GM19328 (cell line): ENCODE measurements around the gene HBS1L.

ENCODE experiments used
- ATAC-seq: cut with Tn5 transposase; IDR thresholded peaks from one replicate; pipeline ENCODE4 v1.9.1; 2021; ENCODE audit warnings: mild to moderate bottlenecking, moderate library complexity; ENCODE audit not compliant: unreplicated experiment

HBS1L gene

GRCh38 chr6:134951494-134952263 lies 102.9 kb downstream of the HBS1L start:
- ATAC-seq: no peak

GRCh38 chr6:134950482-134950881 lies 104.1 kb downstream of the HBS1L start:
- ATAC-seq: no peak

- no peak for ATAC-seq
Observed at GRCh38 chr6:134949927-134950326, 104.7 kb downstream of the HBS1L start, which contains the start of gene ALDH8A1. Gene ALDH8A1 (minus strand): TSS chr6:134950101. CDS start chr6:134950053, 48 bp downstream.

- no peak for ATAC-seq
Observed at GRCh38 chr6:134948691-134949090, 105.9 kb downstream of the HBS1L start.

- no peak for ATAC-seq
Observed at GRCh38 chr6:134948142-134948541, 106.5 kb downstream of the HBS1L start.

GRCh38 chr6:134945045-134945444 lies 109.6 kb downstream of the HBS1L start:
- no peak for ATAC-seq

GRCh38 chr6:134943522-134944111 lies 111.0 kb downstream of the HBS1L start:
- no peak for ATAC-seq

- no peak for ATAC-seq
Observed at GRCh38 chr6:134938896-134939295, 115.7 kb downstream of the HBS1L start.

GRCh38 chr6:134937426-134937825 lies 117.2 kb downstream of the HBS1L start:
- no peak for ATAC-seq

GRCh38 chr6:134936931-134937330 lies 117.7 kb downstream of the HBS1L start:
- no peak for ATAC-seq

GRCh38 chr6:134936476-134936875 lies 118.1 kb downstream of the HBS1L start:
- ATAC-seq: no peak

- ATAC-seq: no peak
Observed at GRCh38 chr6:134934793-134935485, 119.7 kb downstream of the HBS1L start.

- no peak for ATAC-seq
Observed at GRCh38 chr6:134932535-134933470, 121.8 kb downstream of the HBS1L start.

- no peak for ATAC-seq
Observed at GRCh38 chr6:134932098-134932497, 122.5 kb downstream of the HBS1L start.

- ATAC-seq: no peak
Observed at GRCh38 chr6:134930463-134930862, 124.2 kb downstream of the HBS1L start.

GRCh38 chr6:134928151-134928900 lies 126.3 kb downstream of the HBS1L start:
- no peak for ATAC-seq

- no peak for ATAC-seq
Observed at GRCh38 chr6:134925800-134926199, 128.8 kb downstream of the HBS1L start.

- ATAC-seq: no peak
Observed at GRCh38 chr6:134921721-134922261, 132.8 kb downstream of the HBS1L start.

- no peak for ATAC-seq
Observed at GRCh38 chr6:134921276-134921675, 133.3 kb downstream of the HBS1L start.

- no peak for ATAC-seq
Observed at GRCh38 chr6:134920422-134920821, 134.2 kb downstream of the HBS1L start.
